H1 (cell line): ENCODE measurements around the gene TINAG.

Source experiments
- BRCA1 ChIP-seq: IDR thresholded peaks from 2 replicates; pipeline ENCODE4 v1.6.1; 2012; ENCODE audit warnings: low read depth, low read length, improper control_type of control experiment
- CEBPB ChIP-seq: IDR thresholded peaks from 2 replicates; pipeline ENCODE4 v1.6.1; 2012; ENCODE audit warnings: low read depth, low read length
- EZH2 ChIP-seq: fragments of 200-600 bp; sonication (generic); IDR thresholded peaks from 2 replicates; pipeline ENCODE4 v1.7.1; 2012; ENCODE audit warnings: low read depth, mild to moderate bottlenecking, moderate library complexity, low read length, inconsistent platforms; ENCODE audit not compliant: severe bottlenecking
- JUND ChIP-seq: IDR thresholded peaks from 2 replicates; pipeline ENCODE4 v1.6.1; 2011; ENCODE audit warnings: mild to moderate bottlenecking, improper control_type of control experiment, low read length
- NANOG ChIP-seq: IDR thresholded peaks from 2 replicates; pipeline ENCODE4 v1.6.1; 2011; ENCODE audit warnings: low read length, low read depth, mild to moderate bottlenecking, inconsistent platforms; ENCODE audit not compliant: insufficient read depth, poor library complexity, severe bottlenecking
- ZNF274 ChIP-seq: IDR thresholded peaks from 2 replicates; pipeline ENCODE4 v1.7.0; 2012; ENCODE audit warnings: low read length, borderline replicate concordance; ENCODE audit errors: extremely low read depth
- TF ChIP-seq, protein P1 (sequence below): fragments of 300-600 bp; sonication (generic); IDR thresholded peaks from 2 replicates; pipeline ENCODE4 v1.7.1; 2012; ENCODE audit warnings: low read length, moderate library complexity, mild to moderate bottlenecking, inconsistent platforms; ENCODE audit not compliant: insufficient replicate concordance
- TF ChIP-seq, protein P2 (sequence below), 3 experiments: IDR thresholded peaks; 1 replicate in 2 of 3; 2 replicates in 1 of 3; pipeline versions ENCODE4 v1.5.1 to v1.6.1; 2011; ENCODE audit warnings: low read length in 3 of 3, mild to moderate bottlenecking in 3 of 3, inconsistent platforms in 2 of 3, low read depth in 1 of 3, moderate library complexity in 1 of 3; ENCODE audit not compliant: insufficient read depth in 1 of 3; ENCODE audit errors: control extremely low read depth in 1 of 3

DNA sequence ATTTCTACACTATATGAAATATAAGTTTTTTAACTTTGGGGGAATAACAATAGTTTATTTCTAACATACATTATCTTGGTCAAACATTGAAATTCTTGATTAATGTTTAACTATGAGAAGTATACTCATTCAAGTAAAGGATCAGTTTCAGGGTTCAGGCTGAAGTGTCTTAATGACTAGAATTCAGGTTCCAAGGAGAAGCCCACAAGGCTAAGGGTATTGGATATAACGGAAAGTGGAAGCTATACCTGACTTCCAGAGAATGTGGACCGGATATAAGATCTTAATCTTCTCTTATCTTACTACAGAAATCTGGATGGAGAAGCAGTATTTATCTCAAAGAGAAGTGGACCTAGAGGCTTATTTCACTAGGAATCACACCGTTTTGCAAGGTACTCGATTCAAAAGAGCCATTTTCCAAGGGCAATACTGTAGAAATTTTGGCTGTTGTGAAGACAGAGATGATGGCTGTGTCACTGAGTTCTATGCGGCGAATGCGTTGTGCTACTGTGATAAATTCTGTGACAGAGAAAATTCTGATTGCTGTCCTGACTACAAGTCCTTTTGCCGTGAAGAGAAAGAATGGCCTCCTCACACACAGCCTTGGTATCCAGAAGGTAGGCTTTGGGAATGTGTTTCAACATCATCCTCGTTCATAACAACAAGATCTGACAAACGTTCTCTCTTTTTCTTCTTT is at the start of gene TINAG:
- TF ChIP-seq, protein P1, sequence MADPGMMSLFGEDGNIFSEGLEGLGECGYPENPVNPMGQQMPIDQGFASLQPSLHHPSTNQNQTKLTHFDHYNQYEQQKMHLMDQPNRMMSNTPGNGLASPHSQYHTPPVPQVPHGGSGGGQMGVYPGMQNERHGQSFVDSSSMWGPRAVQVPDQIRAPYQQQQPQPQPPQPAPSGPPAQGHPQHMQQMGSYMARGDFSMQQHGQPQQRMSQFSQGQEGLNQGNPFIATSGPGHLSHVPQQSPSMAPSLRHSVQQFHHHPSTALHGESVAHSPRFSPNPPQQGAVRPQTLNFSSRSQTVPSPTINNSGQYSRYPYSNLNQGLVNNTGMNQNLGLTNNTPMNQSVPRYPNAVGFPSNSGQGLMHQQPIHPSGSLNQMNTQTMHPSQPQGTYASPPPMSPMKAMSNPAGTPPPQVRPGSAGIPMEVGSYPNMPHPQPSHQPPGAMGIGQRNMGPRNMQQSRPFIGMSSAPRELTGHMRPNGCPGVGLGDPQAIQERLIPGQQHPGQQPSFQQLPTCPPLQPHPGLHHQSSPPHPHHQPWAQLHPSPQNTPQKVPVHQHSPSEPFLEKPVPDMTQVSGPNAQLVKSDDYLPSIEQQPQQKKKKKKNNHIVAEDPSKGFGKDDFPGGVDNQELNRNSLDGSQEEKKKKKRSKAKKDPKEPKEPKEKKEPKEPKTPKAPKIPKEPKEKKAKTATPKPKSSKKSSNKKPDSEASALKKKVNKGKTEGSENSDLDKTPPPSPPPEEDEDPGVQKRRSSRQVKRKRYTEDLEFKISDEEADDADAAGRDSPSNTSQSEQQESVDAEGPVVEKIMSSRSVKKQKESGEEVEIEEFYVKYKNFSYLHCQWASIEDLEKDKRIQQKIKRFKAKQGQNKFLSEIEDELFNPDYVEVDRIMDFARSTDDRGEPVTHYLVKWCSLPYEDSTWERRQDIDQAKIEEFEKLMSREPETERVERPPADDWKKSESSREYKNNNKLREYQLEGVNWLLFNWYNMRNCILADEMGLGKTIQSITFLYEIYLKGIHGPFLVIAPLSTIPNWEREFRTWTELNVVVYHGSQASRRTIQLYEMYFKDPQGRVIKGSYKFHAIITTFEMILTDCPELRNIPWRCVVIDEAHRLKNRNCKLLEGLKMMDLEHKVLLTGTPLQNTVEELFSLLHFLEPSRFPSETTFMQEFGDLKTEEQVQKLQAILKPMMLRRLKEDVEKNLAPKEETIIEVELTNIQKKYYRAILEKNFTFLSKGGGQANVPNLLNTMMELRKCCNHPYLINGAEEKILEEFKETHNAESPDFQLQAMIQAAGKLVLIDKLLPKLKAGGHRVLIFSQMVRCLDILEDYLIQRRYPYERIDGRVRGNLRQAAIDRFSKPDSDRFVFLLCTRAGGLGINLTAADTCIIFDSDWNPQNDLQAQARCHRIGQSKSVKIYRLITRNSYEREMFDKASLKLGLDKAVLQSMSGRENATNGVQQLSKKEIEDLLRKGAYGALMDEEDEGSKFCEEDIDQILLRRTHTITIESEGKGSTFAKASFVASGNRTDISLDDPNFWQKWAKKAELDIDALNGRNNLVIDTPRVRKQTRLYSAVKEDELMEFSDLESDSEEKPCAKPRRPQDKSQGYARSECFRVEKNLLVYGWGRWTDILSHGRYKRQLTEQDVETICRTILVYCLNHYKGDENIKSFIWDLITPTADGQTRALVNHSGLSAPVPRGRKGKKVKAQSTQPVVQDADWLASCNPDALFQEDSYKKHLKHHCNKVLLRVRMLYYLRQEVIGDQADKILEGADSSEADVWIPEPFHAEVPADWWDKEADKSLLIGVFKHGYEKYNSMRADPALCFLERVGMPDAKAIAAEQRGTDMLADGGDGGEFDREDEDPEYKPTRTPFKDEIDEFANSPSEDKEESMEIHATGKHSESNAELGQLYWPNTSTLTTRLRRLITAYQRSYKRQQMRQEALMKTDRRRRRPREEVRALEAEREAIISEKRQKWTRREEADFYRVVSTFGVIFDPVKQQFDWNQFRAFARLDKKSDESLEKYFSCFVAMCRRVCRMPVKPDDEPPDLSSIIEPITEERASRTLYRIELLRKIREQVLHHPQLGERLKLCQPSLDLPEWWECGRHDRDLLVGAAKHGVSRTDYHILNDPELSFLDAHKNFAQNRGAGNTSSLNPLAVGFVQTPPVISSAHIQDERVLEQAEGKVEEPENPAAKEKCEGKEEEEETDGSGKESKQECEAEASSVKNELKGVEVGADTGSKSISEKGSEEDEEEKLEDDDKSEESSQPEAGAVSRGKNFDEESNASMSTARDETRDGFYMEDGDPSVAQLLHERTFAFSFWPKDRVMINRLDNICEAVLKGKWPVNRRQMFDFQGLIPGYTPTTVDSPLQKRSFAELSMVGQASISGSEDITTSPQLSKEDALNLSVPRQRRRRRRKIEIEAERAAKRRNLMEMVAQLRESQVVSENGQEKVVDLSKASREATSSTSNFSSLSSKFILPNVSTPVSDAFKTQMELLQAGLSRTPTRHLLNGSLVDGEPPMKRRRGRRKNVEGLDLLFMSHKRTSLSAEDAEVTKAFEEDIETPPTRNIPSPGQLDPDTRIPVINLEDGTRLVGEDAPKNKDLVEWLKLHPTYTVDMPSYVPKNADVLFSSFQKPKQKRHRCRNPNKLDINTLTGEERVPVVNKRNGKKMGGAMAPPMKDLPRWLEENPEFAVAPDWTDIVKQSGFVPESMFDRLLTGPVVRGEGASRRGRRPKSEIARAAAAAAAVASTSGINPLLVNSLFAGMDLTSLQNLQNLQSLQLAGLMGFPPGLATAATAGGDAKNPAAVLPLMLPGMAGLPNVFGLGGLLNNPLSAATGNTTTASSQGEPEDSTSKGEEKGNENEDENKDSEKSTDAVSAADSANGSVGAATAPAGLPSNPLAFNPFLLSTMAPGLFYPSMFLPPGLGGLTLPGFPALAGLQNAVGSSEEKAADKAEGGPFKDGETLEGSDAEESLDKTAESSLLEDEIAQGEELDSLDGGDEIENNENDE: no peak
- TF ChIP-seq, protein P2, sequence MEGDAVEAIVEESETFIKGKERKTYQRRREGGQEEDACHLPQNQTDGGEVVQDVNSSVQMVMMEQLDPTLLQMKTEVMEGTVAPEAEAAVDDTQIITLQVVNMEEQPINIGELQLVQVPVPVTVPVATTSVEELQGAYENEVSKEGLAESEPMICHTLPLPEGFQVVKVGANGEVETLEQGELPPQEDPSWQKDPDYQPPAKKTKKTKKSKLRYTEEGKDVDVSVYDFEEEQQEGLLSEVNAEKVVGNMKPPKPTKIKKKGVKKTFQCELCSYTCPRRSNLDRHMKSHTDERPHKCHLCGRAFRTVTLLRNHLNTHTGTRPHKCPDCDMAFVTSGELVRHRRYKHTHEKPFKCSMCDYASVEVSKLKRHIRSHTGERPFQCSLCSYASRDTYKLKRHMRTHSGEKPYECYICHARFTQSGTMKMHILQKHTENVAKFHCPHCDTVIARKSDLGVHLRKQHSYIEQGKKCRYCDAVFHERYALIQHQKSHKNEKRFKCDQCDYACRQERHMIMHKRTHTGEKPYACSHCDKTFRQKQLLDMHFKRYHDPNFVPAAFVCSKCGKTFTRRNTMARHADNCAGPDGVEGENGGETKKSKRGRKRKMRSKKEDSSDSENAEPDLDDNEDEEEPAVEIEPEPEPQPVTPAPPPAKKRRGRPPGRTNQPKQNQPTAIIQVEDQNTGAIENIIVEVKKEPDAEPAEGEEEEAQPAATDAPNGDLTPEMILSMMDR (IDR thresholded peaks at IDR 0.05; ENCODE audit: control extremely low read depth in 1 of 3, insufficient read depth in 1 of 3, low read depth in 1 of 3, low read length in 3 of 3): no peak
- TF ChIP-seq BRCA1 (no peak), EZH2 (no peak), JUND (no peak), CEBPB (no peak), NANOG (no peak), ZNF274 (no peak)
